IPS-NIHi7 (cell line): ENCODE measurements around the gene IL3RA.

Experiments used
- DNase-seq: peaks from one replicate; pipeline ENCODE4 v3.0.0; 2012; ENCODE audit warnings: mixed read lengths; ENCODE audit errors: extremely low spot score

The IL3RA gene

DNA sequence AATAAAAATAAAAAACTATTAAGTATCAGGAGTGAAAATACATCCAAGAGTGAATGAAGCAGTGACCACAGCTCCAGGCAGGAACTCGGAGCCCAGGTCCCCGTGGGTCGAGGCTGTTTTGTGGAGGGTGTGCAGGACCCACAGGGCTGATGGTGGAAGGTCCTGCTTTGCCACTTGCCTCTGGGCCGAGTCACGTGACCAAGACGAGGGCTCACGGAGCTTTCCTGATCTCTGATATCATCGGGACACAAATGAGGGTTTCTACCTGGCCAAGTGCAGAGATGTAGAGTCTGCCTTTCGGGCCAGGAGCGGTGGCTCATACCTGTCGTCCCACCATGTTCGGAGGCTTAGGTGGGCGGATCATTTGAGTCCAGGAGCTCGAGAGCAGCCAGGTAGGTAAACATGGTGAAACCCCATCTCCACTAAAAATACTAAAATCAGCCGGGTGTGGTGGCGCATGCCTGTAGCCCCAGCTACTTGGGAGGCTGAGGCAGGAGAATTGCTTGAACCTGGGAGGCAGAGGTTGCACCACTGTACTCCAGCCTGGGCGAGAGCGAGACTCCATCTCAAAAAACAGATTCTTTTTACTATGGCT is 48.2 kb downstream of the IL3RA start:
- DNase-seq = peak; percentile 10

DNA sequence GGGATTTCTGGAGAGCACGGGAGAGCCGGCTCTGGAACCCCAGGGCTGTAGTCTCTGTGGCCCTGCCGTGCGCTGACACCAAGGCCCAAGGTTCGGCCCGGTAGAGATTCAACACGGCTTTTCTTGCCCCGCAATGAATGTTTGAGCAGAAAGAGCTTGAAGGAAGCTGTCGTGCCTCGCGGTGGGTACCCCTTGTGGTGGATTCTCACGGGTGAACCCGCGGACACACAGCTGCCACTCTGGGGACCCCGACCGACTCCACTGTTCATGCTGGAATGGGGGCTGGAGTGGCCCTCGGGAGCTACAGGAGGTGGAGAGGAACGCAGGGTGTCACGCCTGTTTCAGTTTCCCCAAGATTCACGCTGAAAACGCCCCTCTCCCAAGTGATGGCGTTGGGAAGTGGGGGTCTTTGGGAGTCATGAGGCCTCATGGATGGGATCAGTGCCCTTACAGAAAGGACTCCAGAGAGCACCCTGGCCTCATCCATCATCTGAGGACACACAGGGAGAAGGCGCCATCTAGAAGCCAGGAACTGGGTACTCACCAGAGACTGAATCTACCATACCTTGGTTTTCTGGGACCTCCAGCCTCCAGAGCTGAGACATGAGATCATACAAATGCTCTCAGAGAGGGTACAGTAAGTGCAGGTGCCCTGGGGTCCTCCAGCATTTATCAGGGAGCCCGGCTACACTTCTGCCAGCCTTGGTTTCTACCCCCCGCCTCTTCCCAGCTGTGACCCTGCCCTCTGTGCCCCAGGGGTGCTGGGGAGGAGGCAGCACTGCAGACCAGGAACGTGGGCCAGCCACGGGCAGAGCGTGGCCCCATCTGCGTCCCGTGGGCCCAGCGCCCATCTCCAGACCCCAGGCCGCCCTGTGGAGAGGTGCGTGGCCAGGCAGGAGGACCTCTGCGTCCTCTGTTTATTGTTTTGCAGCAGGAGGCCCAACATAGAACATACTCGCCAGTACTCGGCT is 49.0 kb downstream of the IL3RA start:
- DNase-seq = peak; percentile 7

DNA sequence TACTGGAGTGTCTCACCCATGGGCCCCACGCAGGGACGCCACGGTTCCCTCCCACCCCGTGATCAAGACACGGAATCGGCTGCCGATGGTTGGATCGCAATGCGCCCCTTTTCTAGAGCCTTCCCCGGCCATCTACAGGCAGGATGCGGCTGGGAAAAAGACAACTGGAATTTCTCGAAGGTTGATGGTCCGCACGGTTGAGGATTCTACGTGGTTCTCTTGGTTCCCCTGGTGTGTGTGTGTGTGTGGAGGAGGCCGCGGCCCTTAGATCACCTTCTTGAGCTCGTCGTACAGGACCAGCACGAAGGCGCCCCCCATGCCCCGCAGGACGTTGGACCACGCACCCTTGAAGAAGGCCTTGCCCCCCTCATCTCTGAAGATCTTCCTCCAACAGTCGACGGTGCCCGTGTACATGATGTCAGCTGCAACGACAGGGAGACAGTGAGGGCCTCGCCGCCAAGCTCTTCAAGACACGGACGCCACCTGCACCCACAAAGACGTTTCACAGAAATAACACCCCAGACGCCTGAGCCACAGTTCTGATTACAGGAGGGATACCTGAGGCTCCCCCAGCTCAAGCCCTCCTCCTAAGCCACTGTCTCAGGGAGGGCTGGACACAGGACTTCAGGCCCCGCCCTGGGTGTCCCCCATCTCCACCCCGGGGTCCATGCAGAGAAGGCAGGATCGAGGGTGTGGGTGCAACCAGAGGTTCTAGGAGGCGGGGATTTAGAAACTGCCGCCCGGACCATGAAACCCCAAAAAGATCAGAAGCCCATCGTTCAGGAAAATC is 49.9 kb downstream of the IL3RA start:
- DNase-seq = peak; percentile 3

DNA sequence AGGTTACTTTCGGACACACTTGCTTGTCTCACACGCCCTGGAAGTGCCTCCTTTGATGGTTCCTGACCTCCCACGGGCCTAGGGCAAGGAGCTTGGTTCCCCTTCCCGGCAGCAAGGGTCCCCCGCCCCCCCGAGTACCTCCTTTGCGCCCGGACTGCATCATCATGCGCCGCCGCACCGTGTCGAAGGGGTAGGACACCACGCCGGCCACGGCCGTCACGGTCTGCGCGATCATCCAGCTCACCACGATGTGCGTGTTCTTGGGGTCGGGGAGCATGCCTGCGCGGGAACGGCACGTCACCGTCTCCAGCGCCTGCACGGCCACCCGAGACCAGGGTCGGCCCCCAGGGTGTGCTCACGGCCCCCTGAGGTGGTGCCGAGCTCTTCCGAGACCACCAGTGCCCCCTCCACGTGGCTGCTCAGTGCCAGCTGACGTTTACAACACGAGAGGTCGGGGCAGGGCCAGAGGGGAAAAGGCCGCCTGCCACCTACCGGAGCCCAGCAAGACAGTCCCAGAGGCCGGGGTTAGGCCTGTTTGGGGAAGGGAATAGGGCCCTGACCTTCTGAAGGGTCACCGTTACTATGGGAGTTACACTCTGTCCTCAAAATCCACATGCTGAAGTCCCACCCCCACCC is 50.7 kb downstream of the IL3RA start:
- no peak for DNase-seq

DNA sequence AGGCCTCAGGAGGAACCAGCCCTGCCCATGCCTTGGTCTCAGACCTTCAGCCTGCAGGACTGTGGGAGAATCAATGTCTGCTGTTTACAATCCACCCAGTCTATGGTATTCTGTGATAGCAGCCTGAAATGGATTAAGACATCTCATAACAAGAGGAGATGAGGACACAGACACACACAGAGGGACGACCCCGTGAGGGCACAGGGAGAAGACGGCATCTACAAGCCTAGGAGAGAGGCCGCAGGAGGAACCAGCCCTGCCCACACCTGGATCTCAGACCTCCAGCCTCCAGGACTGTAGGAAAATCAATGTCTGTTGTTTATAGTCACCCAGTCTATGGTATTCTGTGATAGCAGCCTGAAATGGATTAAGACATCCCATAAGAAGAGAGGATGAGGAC is 52.1 kb downstream of the IL3RA start:
- no peak for DNase-seq

DNA sequence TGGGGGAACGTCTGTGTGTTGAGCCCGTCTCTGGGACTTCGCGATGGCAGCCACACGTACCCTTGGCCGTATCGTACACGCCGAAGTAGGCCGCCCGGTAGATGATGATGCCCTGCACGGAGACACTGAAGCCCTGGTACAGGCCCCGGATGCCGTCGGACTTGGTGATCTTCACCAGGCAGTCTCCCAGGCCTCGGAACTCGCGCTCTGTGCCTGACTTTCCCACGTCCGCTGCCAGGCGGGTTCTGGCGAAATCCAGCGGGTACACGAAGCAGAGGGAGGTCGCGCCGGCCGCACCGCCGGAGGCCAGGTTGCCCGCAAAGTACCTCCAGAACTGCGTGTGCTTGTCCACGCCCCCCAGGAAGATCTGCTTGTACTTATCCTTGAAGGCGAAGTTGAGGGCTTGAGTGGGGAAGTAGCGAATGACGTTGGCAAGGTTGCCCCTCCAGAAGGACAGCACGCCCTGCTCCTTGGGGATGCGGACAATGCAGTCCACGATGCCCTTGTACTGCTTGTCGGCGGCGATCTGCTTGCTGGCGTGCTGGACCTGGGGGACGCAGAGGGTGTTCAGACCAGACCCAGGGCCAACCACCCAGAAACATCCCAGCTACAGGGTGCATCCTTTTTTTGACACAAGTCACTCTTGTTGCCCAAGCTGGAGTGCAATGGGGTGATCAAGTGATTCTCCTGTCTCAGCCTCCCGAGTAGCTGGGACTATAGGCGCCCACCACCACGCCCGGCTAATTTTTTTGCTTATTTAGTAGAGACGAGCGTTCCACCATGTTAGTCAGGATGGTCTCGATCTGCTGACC is 52.8 kb downstream of the IL3RA start:
- DNase-seq = no peak

DNA sequence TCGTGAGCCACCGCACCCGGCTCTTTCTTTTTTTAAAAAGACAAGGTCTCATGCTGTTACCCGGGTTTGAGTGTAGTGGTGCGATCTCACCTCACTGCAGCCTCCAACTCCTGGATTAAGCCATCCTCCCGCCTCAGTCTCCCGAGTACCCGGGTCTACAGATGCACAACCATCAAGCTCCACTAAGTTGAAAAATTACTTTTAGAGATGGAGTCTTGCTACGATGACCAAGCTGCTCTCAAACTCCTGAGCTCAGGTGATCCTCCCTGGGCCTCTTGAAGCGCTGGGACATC is 53.4 kb downstream of the IL3RA start:
- DNase-seq = no peak

DNA sequence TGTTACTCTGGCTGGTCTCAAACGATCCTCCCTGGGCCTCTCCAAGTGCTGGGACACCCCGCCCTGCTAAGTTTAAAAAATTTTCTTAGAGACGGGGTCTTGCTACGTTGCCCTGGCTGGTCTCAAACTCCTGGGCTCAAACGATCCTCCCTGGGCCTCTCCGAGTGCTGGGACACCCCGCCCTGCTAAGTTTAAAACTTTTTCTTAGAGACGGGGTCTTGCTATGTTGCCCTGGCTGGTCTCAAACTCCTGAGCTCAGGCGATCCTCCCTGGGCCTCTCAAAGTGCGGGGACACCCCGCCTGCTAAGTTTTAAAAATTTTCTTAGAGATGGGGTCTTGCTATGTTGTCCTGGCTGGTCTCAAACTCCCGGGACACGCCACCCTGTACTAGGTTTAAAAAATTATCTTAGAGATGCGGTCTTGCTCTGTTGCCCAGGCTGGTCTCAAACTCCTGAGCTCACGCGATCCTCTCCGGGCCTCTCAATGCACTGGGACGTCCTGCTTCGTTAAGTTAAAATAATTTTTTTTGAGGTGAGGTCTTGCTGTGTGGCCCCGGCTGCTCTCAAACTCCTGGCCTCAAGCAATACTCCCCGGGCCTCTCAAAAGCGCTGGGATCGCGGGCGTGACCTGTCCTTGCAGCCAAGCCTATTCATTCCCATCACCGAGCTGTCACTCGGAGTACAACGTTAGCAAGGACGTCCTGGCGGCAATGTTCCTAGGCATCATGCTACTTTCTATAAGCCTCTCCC is 54.2 kb downstream of the IL3RA start:
- no peak for DNase-seq

DNA sequence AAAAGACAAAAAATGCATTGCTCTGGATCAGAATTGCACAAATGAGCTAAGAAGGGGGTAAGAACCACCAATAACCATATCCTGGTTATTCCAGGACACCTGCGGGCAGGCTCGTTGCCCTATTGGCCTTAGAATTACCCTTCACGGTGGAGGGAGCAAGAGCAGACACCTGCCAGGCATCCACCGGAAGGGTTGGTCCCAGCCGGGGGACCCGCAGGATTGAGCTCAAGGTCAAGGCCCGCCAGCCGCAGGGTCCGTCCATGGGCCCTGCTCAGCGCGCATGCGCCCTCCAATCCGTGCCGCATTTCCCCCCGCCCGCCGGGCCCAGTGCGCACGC is 54.8 kb downstream of the IL3RA start:
- DNase-seq = peak; percentile 87

DNA sequence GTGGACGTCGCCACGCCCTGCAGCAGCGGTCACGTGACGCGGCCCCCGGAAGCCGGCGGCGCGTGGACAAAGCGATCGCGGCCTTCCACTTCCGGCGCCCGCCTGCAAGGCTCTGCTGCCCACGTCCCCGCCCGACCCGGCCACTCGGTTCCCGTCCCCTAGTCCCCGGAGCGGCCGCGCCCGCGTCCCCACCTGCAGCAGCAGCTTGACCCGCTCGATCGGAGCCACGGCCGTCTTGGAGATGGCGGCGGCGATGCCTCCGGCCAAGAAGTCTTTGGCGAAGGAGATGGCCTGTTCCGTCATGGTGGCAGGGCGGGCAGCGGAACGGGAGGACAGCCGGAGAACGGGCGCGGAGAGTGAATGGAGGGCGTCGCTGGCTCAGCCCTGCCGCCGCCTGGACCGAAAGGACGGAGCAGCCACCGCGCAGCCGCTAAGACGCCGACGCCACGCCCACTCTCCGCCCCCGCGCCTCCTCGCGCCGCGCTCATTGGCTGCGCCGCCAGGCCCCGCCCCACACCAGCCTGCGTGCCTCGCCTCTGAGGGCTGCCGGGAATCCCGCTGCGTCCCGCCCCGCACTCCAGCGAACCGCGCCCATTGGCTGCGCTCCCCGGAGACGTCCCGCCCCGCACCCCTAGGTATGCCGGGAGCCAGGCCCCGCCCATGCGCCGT is 55.3 kb downstream of the IL3RA start, which contains the start of gene SLC25A6:
Gene SLC25A6, minus strand, starts transcription at position 407 of the 669 bp plus-strand sequence. Its CDS starts 104 bp downstream, at position 303.
- DNase-seq = peak; percentile 99

DNA sequence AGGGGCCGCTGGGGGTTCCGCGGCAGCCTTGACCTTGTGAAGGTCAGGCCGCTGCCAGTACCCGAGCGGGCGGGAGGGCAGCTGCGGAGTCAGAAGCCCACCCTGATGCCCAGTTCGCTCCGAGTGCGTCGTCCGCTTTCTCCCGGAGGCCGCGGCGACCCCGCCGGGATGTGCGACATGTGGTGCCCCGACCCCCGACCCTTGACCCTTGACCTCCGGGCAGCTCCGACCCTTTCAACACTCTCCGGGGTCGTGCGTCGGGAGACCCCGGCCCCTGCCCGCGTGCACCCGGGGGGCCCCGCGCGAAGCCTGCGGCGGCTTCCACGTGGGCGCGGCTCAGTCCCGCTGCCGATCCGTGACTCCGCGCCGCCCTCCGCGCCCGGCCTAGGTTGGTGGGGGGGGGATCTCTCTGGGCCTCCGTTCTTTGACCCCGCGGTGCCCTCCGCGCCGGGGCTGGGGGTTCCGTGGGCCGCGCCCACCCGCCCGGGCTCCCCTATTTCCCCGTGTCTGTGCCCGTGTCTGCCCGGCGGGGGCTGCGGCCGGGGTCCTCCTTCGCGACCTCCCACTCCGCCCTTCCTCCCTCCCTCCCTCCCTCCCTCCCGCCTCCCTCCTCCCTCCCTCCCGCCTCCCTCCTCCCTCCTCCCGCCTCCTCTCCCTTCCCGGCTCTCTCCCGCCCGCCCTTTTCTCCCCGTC is 55.9 kb downstream of the IL3RA start:
- DNase-seq = peak; percentile 72

DNA sequence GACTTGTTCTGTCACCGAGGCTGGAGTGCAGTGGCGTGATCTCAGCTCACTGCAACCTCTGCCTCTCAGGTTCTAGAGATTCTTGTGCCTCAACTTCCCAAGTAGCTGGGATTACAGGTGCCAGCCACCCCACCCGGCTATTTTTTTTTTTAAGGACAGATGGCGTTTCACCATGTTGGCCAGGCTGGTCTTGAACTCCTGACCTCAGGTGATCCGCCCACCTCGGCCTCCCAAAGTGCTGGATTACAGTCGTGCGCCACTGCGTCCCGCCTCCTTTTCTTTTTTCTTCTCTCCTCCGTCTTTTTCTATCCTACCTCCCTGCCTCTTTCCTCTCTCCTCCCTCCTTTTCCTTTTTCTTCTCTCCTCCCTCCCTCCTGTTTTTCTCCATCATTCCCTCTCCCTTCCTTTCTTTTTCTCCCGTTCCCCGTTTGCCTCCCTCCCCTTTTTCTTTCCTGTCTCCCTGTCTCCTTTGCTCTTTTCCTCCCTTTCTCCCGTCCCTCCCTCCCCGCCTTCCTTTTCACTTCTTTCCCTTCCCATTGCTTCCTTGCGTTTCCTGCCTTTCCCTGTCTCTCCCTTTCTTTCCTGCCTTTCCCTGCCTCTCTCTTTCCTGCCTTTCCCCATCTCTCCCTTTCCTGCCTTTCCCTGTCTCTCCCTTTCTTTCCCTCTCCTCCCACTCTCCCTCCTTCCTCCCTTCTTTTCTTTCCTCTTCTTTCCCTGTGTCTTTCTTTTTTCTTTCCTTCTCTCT is 57.5 kb downstream of the IL3RA start:
- no peak for DNase-seq

DNA sequence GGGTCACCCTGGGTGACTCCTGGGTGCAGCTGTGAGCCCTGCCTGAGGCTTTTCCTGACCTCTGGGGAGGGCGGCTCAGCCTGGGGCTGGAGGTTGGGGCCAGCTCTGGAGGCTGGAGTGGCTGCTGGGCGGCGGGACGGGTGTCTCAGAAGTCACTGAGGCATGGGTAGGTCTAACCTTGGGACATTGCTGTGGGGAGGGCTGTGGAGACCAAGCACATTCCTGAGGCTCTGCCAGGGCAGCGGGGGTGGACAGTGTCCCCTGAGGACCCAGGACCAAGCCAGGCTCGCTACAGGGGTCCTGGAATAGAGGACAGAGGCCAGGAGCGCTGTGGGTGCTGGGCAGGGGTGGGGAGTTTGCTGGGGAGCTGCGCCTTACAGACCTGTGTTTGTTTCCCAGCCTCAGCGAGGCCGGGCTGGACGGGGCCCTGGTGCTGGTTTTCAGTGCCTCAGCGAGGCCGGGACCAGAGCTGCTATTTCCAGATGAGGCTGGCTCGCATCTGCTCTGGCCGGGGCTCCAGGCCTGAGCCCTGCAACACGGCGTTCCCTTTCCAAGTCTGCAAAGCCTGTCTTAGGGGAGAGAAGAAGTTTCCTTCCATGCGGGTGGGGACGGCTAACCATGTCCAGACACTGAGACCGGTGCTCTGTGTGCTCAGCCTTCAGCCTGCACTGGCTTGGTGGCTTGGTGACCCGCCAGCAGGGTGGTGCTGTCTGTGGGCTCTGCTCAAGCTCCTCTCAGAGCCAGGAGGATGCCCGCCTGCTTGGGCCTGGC is 58.3 kb downstream of the IL3RA start:
- no peak for DNase-seq

DNA sequence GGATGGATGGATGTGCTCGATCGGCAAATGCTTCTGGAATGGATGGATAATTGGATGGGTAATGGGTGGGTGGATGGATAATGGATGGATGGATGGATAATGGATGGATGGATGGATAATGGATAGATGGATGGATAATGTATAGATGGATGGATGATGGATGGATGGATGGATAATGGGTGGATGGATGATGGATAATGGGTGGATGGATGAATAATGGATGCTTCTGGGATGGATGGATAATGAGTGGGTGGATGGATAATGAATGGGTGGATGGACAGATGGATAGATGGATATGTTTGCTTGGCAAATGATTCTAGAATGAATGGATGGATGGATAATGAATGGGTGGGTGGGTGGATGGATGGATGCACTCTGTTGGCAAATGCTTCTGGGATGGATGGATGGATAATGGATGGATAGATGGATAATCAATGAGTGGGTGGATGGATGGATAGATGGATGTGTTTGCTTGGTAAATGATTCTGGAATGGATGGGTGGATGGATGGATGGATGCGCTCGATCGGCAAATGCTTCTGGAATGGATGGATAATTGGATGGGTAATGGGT is 59.1 kb downstream of the IL3RA start:
- no peak for DNase-seq

DNA sequence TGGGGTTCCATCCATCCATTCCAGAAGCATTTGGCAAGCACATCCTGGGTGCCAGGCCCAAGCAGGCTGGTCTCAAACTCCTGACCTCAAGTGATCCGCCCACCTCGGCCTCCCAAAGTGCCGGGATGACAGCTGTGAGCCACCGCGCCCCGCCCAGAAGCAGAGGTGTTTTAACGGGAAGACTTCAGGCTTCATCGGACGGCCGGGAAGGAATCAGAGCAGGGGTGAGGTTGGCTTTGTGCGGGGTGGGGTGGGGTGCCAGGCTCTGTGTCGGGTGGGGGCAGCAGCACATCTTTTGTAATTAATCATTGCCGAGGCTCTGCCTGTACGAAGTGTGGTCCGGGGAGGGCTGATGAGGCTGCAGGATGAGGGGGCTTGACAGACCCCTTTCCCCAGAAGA is 60.4 kb downstream of the IL3RA start:
- DNase-seq = no peak

DNA sequence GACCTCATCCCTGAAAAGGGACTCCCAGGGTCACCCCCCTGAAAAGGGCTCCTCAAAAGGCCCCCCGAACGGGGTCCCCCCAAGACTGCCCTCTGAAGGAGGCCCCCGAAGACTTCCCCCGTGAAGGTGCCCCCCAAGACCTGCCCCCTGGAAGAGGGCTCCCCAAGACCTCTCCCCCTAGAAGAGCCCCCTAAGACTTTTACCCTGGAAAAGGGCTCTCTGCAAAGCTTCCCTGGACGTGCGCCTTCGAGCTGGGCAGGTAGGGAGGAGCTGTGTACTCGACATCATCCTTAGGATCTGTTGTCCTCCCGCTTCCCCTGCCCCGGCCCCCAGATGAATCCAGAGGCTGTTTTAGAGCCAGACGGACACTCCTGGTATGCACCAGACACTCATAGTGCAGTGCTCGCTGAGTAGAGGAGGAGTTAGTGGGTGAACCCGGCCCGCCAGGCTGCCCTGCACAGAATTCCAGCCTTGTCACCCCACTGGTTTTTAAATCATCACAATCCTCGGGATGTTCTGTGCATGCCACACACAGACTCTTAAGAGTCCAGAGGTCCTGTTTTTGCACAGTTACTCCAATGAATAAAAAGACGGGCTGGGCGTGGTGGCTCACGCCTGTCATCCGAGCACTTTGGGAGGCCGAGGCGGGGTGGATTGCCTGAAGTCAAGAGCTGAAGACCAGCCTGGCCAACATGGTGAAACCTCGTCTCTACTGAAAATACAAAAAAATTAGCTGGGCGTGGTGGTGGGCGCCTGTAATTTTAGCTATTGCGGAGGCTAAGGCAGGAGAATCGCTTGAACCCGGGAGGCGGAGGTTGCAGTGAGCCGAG is 61.1 kb downstream of the IL3RA start:
- no peak for DNase-seq
